ENCODE measurements around the gene ERVW-1.

DNA sequence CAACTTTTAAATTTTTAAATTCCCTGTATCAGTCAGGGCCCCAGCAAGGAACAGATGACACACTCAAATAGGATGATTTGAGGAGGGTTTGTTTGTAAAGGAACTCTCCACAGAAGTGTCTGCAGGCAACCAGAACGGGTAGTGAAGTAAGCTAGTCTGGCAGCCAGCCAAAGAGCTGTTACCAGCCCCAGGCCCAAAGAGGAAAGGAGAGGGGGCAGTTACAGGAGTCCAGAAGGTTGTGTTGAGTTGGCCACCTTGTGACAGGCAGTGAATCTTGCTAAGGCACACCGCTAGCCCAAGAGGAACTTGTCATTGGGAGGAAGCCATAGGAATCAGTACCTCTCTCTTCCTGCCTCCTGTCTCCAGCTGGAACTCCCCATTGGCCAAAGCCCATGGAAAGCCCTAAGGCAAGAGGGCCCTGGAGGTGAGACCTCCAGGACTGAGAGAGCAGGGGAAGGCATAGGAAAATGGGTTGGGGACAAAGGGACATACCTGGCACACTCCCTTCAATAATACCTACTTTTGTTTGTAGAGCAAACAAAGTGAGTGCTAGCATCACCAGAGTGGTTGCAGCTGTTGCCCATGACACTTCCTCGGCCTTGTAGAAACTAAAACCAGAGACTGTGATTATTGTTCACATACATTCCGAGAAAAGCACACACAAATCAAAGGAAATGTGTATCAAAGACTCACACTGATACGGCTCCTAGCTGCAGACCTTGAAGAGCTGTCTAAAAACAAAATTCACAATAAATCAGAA is 55.9 kb downstream of the ERVW-1 start:
- TF ChIP-seq CTCF (IDR thresholded peaks at IDR 0.05) = no peak
- TF ChIP-seq POLR2A (IDR thresholded peaks at IDR 0.05) = no peak
